ENCODE measurements around the gene TAS2R10.

TAS2R10 gene

DNA sequence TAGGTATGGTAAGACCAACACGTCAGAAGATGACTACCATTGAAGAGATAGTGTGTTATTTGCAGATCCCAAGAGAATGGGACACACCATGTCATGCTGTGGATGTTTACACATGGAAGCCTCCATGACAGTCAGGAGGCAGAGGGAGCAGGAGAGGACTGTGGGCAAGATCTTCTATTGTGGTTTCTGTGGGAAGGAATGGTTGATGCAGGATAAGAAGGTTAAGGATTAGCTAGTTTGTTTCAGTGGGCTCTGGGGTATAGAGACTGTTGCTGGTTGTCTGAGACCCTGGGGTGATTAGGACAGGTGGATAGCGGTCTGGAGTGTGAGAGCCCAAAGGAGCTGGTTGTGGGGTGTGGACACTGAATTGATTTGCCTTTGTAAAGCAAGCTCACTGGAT lies 47.1 kb downstream of the TAS2R10 start:
- no peak for DNase-seq (ENCODE audit: low read depth)

All from GM04503 (cell line).